ENCODE results near the gene AIM2. TPM values are rescaled to one million over a fixed set of nuclear protein-coding genes. Genes with fewer than 3 reads are reported as not detected.

The AIM2 gene
- total and polyA plus RNA-seq, 2 of the 13 experiments (the other 11 are each of a cell fraction or from before 2014, with no cell fraction given): not detected

DNA sequence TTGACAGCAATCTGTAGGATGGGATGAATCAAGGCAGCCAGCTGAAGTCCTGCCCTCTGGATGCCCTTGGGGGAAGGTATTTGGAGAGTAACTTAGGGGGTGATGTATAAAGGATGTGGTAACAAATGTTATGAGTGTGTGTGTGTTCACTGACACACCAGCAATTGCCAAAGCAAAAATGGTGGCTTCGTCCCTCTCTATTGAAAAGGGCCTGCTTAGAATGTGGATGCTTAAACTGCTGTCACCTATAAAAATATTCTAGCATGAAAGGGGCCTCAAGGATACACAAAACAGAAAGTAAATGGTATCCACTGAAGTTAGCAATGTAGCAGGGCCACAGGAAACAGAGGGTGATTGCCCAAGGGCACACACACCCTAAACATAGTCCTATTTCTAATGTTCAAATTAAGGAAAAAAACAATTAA, 15.1 kb upstream of the AIM2 start:
- no peak for TF ChIP-seq XRCC5 (optimal IDR thresholded peaks at IDR 0.05; ENCODE audit: low read length)
- no peak overlapping the region for H3K4me2 ChIP-seq (ENCODE audit: low read depth, low read length)
- POLR2A ChIA-PET: no interaction called here
- no peaks in the 10 kb centered on the region for H3K36me3 ChIP-seq (replicated peaks in 1 of 2; ENCODE audit: control insufficient read depth in 1 of 2, insufficient read depth in 2 of 2, low read length in 2 of 2)
- CTCF ChIA-PET (ENCODE audit: low intra/inter-chr PET ratio, low total read pairs): no interaction called here
- no peak overlapping the region for H3K27ac ChIP-seq (ENCODE audit: extremely low read length, insufficient read depth, low read length)
- 5% methylated on average over 1 of the region's 1 CpG for WGBS (ENCODE audit: low lambda C conversion rate)
- no peaks in the 10 kb centered on the region for H3K9me3 ChIP-seq (ENCODE audit: low read length)
- H3K4me3 ChIP-seq (replicated peaks in 1 of 3; ENCODE audit: insufficient read depth in 1 of 3, low read depth in 2 of 3, low read length in 3 of 3): no peak overlapping the region
- BruUV-seq (replicated peaks): no TSS peak
- H3K27me3 ChIP-seq (ENCODE audit: control insufficient read depth in 1 of 2, insufficient read depth in 2 of 2, low read length in 2 of 2): no peaks in the 10 kb centered on the region
- DNase-seq (ENCODE audit: low spot score): no peak
- in situ Hi-C loops (cut with HindIII; ENCODE audit: extremely low pct_ligation_motif_present, low pct_unique_long_range_greater_than_20kb) (no loop called here), intact Hi-C loops (cut with micrococcal nuclease; ENCODE audit: unreplicated experiment) (no loop called here)
- no peak overlapping the region for H2AFZ ChIP-seq (ENCODE audit: low read length)
- H3K79me2 ChIP-seq (ENCODE audit: insufficient read depth, low read length): no peaks in the 10 kb centered on the region
- no peak for FAIRE-seq
- ATAC-seq: no peak
- H3K4me1 ChIP-seq (ENCODE audit: insufficient read depth, low read length): no peaks in the 10 kb centered on the region
- no peak overlapping the region for H3K9ac ChIP-seq (ENCODE audit: insufficient read depth, low read depth, low read length)
- no peaks in the 10 kb centered on the region for H4K20me1 ChIP-seq (ENCODE audit: insufficient read depth, low read length)

DNA sequence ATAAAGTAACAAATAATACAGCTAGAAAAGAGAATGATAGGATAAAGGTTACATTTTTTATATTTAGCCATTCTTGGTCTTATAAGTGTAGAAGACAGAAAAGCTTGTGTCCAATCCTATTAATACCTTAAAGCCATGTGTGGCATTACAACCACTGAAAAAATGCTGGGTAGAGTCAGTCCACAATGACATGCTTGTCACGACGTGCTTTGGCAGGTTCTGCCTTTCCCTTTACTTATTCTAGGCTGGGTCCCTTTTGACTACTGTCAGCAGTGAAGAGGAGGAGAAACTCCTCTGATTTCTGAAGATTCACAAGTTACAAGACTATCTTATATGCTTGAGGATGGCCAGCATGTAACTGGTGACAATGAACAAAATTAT, 14.6 kb upstream of the AIM2 start:
- Histone ChIP-seq H2AFZ (ENCODE audit: low read length) (no peak overlapping the region), H3K27me3 (ENCODE audit: control insufficient read depth in 1 of 2, insufficient read depth in 2 of 2, low read length in 2 of 2) (no peaks in the 10 kb centered on the region), H3K4me1 (ENCODE audit: insufficient read depth, low read length) (no peaks in the 10 kb centered on the region), H3K4me3 (replicated peaks in 1 of 3; ENCODE audit: insufficient read depth in 1 of 3, low read depth in 2 of 3, low read length in 3 of 3) (no peak overlapping the region), H3K4me2 (ENCODE audit: low read depth, low read length) (no peak overlapping the region), H3K79me2 (ENCODE audit: insufficient read depth, low read length) (no peaks in the 10 kb centered on the region), H4K20me1 (ENCODE audit: insufficient read depth, low read length) (no peaks in the 10 kb centered on the region), H3K9ac (ENCODE audit: insufficient read depth, low read depth, low read length) (no peak overlapping the region), H3K9me3 (ENCODE audit: low read length) (no peaks in the 10 kb centered on the region), H3K27ac (ENCODE audit: extremely low read length, insufficient read depth, low read length) (no peak overlapping the region), H3K36me3 (replicated peaks in 1 of 2; ENCODE audit: control insufficient read depth in 1 of 2, insufficient read depth in 2 of 2, low read length in 2 of 2) (no peaks in the 10 kb centered on the region)
- in situ Hi-C loops (cut with HindIII; ENCODE audit: extremely low pct_ligation_motif_present, low pct_unique_long_range_greater_than_20kb): no loop called here
- ChIA-PET POLR2A (no interaction called here), CTCF (ENCODE audit: low intra/inter-chr PET ratio, low total read pairs) (no interaction called here)
- 0% methylated on average over 2 of the region's 2 CpGs for WGBS (ENCODE audit: low lambda C conversion rate)
- no peak for DNase-seq (ENCODE audit: low spot score)
- intact Hi-C loops (cut with micrococcal nuclease; ENCODE audit: unreplicated experiment): no loop called here
- no TSS peak for BruUV-seq (replicated peaks)
- no peak for ATAC-seq
- FAIRE-seq: no peak
- TF ChIP-seq, protein P1, sequence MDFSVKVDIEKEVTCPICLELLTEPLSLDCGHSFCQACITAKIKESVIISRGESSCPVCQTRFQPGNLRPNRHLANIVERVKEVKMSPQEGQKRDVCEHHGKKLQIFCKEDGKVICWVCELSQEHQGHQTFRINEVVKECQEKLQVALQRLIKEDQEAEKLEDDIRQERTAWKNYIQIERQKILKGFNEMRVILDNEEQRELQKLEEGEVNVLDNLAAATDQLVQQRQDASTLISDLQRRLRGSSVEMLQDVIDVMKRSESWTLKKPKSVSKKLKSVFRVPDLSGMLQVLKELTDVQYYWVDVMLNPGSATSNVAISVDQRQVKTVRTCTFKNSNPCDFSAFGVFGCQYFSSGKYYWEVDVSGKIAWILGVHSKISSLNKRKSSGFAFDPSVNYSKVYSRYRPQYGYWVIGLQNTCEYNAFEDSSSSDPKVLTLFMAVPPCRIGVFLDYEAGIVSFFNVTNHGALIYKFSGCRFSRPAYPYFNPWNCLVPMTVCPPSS (IDR thresholded peaks at IDR 0.05): no peak
- TF ChIP-seq ZSCAN20 (CRISPR knock-in tag; IDR thresholded peaks at IDR 0.05; ENCODE audit: borderline replicate concordance): no peak
- TF ChIP-seq, protein P2, sequence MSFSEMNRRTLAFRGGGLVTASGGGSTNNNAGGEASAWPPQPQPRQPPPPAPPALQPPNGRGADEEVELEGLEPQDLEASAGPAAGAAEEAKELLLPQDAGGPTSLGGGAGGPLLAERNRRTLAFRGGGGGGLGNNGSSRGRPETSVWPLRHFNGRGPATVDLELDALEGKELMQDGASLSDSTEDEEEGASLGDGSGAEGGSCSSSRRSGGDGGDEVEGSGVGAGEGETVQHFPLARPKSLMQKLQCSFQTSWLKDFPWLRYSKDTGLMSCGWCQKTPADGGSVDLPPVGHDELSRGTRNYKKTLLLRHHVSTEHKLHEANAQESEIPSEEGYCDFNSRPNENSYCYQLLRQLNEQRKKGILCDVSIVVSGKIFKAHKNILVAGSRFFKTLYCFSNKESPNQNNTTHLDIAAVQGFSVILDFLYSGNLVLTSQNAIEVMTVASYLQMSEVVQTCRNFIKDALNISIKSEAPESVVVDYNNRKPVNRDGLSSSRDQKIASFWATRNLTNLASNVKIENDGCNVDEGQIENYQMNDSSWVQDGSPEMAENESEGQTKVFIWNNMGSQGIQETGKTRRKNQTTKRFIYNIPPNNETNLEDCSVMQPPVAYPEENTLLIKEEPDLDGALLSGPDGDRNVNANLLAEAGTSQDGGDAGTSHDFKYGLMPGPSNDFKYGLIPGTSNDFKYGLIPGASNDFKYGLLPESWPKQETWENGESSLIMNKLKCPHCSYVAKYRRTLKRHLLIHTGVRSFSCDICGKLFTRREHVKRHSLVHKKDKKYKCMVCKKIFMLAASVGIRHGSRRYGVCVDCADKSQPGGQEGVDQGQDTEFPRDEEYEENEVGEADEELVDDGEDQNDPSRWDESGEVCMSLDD (CRISPR knock-in tag; IDR thresholded peaks at IDR 0.05; ENCODE audit: borderline replicate concordance): no peak
- TF ChIP-seq SMARCE1 (IDR thresholded peaks at IDR 0.05; ENCODE audit: borderline replicate concordance): no peak
- no peak for TF ChIP-seq SOX5 (CRISPR knock-in tag; IDR thresholded peaks at IDR 0.05; ENCODE audit: borderline replicate concordance)
- no peak for TF ChIP-seq HNF4G (IDR thresholded peaks at IDR 0.05; ENCODE audit: borderline replicate concordance, low read depth, low read length)
- TF ChIP-seq HNF4G (CRISPR knock-in tag; IDR thresholded peaks at IDR 0.05; ENCODE audit: borderline replicate concordance, low read depth): no peak
- no peak for TF ChIP-seq ZFP36L1 (CRISPR knock-in tag; IDR thresholded peaks at IDR 0.05)
- TF ChIP-seq, protein P3, sequence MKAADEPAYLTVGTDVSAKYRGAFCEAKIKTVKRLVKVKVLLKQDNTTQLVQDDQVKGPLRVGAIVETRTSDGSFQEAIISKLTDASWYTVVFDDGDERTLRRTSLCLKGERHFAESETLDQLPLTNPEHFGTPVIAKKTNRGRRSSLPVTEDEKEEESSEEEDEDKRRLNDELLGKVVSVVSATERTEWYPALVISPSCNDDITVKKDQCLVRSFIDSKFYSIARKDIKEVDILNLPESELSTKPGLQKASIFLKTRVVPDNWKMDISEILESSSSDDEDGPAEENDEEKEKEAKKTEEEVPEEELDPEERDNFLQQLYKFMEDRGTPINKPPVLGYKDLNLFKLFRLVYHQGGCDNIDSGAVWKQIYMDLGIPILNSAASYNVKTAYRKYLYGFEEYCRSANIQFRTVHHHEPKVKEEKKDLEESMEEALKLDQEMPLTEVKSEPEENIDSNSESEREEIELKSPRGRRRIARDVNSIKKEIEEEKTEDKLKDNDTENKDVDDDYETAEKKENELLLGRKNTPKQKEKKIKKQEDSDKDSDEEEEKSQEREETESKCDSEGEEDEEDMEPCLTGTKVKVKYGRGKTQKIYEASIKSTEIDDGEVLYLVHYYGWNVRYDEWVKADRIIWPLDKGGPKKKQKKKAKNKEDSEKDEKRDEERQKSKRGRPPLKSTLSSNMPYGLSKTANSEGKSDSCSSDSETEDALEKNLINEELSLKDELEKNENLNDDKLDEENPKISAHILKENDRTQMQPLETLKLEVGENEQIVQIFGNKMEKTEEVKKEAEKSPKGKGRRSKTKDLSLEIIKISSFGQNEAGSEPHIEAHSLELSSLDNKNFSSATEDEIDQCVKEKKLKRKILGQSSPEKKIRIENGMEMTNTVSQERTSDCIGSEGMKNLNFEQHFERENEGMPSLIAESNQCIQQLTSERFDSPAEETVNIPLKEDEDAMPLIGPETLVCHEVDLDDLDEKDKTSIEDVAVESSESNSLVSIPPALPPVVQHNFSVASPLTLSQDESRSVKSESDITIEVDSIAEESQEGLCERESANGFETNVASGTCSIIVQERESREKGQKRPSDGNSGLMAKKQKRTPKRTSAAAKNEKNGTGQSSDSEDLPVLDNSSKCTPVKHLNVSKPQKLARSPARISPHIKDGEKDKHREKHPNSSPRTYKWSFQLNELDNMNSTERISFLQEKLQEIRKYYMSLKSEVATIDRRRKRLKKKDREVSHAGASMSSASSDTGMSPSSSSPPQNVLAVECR (CRISPR knock-in tag; IDR thresholded peaks at IDR 0.05; ENCODE audit: borderline replicate concordance): no peak
- no peak for TF ChIP-seq ZNF724P (CRISPR knock-in tag; IDR thresholded peaks at IDR 0.05; ENCODE audit: borderline replicate concordance)
